Stimulated activated CD8-positive, alpha-beta memory T cell treated with anti-CD3 and anti-CD28 coated beads, Interleukin-7, amount 100 ng/mL, for 48 hours (primary cell): ENCODE measurements around the gene DGAT2L6.
"Not testable (repeated sequence)": the region's sequence is repeated elsewhere in the genome, so short reads cannot be mapped to it uniquely, and the experiment has no call there.

Experiments
- DNase-seq, 2 donors: peaks; one replicate each; pipeline ENCODE4 v3.0.0-alpha.2; 2020; ENCODE audit warnings: low read depth in 1 of 2; ENCODE audit errors: extremely low read depth in 1 of 2

DGAT2L6 gene

DNA sequence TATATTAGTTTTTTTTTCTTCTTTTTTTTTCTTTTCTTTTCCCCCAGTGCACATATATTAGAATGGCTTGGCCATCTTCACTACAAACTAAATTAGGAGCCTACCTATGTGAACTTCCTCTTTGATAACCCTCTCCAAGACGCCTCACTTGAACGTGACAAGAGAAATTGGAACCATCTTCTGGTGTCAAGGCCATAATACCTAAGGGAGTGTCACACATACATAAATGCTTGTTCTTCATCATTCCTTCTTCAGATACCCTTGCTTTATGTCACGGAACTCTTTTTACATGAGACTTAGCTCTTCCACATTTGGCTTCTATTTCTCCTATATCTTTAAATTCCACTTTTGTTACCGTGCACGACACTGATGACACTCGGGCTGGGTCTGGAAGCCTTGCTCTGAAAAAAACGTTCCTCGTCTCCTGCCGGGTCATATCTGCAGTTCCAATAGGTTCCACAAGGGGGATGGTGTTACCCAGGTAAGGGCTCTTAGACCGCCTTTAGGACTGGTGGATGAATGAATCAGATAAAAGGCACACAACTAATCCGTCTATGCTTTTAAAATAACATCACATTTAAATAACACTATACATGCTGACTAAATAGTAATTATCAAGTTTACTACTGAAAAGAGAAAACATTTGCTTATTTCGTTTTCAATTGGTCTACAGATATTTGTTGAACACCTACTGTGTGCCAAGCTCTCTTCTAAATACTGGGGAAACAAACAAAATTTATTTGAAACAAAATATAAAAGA, 19.9 kb downstream of the DGAT2L6 start:
- peak; percentile 17 to 38 for DNase-seq

DNA sequence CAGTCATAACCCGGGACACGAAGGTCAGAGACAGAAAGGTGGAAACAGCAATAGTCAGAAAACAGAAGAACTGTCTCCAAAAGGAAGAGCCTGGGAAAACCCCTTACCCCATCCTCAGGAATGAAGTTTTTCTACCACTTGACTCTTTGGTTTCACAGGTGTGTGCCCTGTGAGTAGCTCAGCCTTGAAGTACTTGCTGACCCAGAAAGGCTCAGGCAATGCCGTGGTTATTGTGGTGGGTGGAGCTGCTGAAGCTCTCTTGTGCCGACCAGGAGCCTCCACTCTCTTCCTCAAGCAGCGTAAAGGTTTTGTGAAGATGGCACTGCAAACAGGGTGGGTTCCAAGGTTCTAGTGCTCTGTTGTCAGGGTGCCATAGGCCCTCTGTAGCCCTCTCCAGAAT, 24.4 kb downstream of the DGAT2L6 start:
- no peak for DNase-seq

DNA sequence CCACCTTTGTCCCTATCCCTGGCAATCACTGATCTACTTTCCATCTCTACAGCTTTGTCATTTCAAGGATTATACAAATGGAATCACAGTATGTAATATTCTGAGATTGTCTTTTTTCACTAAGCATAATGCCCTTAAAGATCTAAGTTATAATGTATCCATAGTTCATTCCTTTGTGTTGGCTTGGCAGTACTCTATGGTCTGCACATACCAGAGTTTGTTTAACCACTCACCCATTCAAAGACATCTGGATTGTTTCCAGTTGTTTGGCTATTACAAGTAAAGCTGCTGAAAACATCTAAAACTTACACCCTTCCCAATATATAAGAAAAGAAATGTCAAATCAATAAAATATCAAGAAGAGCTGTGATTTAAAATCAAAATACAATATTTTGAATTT, 31.2 kb downstream of the DGAT2L6 start:
- DNase-seq, result no peak

DNA sequence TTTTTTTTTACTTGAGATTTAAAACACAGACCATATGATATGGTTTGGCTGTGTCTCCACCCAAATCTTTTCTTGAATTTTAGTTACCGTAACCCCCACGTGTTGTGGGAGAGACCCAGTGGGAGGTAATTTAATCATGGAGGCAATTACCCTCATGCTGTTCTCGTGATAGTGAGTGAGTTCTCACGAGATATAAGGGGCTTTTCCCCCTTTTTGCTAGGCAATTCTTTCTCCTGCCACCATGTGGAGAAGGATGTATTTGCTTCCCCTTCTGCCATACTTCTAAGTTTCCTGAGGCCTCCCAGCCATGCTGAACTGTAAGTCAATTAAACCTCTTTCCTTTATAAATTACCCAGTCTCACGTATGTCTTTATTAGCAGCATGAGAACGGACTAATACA, 32.3 kb downstream of the DGAT2L6 start:
- DNase-seq, result not testable (repeated sequence)

DNA sequence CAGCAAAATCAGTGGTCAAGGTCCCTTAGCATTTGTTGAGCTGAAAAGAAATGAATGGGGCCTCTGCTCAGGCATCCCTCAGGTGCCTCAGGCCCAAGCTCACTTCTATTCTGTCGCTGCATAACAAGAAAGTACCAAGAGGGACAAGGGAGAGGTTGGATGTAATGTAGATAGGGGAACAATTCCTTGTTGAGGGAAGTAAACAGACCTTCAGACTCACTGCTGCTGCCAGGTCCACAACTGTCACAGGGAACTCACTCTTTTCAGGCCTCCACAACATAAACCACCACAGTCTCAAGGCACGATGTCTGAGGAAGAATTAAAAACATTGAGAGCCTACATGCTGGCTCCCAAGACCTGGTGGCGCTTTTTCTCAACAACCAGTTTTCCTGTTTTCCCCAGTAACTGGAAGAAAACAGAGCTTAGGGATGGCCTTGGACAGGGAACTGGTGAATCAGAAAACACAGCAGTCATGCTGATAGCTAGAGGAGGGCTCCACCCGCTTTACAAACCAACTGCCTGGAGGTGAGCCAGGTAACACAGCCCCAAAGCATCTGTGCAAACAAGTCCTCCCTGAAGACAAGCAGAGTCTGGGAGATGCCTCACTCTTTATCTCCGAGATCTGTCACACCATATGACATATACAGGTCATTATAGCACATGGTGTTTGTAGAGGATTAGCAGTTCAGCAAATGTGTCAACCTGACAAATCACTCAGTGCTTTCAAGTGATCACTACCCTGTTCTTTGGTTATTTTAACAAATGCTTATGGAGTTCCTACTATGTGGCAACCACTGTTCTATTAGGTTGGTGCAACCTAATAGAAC, 42.9 kb downstream of the DGAT2L6 start:
- no peak for DNase-seq

DNA sequence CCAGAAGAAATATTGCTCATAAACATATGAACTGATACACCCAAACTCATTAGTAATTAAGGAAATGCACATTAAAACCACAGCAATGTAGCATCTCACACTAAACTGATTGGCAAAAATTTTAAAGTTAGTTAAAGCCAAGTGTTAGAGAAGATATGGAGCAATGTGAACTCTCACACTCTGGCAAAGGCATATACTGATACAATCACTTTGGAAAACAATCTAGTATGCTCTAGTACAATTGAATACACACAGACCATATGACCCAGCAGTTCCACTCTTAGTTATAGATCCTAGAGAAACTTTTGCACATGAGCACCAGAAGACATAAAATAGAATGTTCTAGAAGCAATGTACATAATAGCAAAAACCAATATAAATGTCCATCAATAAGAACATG, 48.8 kb downstream of the DGAT2L6 start:
- DNase-seq, result no peak

DNA sequence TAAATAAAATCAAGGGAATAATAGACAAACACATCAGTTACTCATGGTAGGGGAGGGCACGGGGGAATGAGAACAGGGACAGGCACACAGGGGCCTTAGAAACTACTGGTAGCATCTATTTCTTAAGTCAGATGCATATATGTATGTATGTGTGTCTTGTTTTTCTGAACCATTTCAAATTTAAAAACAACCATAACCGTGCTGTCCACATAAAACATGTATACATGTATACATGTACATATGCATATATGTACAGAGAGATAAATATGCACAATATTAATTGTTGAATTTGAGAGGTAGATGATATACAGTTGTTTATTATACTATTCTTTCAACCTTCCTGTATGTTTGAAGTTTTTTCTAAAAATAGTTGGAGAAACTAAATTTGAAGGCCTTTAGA, 49.4 kb downstream of the DGAT2L6 start:
- no peak for DNase-seq

DNA sequence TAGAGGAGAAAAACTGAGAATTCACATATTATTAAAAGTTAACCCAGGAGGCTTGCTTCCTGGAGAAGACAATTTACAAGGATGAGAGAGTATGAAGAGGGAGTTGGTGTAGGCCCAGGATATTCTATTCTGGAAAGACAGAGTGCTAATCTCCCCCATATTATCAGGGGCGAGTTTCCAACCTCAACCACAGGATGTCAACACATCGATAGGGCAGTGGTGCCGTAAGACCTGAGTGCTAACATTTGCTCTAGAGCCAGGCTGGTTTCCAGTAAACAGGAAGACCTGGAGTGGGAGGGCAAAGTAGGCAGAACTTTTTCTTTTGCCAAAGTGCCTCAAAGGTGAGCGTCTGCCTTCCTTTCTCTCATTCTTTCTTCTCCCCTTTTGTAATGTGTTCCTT, 54.4 kb downstream of the DGAT2L6 start:
- DNase-seq, result no peak

DNA sequence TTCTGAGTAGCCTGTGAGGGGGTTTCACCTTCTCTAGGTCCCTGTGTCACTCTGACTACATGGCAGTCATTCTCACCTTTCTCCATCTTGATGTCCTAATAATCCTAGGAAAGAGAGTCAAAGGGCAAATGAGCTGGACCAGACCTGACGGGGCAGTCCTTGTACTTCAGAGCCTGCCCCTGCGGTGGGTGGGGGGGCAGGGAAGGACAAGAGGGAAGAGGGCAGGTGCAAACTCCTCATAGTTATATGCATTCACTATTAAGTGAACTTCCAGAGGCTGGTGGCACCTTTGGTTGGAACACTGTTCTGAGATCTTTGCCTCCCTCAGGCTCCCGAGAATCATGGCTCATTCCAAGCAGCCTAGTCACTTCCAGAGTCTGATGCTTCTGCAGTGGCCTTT, 57.1 kb downstream of the DGAT2L6 start, which contains the start of gene AWAT1:
AWAT1 (plus strand) TSS at position 301 of the 400 bp plus-strand sequence; CDS start at position 342, 41 bp downstream.
- no peak for DNase-seq

DNA sequence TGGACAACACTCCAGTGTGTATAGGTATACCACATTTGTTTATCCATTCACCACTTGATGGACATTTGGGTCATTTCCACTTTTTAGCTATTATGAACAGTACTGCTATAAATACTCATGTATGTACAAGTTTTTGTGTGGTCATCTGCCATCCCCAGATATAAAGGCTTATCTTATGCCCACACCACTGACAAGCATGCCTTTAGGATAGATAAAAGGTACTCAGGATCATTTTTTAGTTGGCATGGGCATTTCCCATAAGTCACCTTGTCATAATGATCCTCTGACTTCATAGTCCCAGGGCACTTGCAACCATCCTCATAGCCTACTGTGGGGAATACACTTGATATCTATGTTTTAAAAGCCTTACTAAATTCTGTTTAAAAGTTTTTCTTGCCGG, 63.5 kb downstream of the DGAT2L6 start:
- DNase-seq, result no peak

DNA sequence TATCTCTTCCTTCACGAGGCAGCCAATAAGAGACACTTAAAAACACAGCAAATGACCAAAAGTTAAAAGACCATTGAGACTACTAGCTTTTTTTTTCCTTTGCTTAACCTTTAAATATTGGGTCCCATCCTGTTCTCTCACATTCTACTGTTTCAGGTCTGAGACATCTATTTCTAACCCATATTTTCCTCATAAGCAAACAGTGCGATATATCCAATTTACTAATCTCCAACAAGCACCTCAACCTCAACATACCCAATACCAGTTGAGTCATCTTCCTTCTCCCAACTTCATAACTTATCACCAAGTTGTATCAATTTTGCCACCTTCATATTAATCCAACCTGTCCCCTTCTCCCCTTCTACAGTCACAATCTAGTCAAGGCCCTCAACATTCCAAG, 64.2 kb downstream of the DGAT2L6 start:
- DNase-seq, result no peak

DNA sequence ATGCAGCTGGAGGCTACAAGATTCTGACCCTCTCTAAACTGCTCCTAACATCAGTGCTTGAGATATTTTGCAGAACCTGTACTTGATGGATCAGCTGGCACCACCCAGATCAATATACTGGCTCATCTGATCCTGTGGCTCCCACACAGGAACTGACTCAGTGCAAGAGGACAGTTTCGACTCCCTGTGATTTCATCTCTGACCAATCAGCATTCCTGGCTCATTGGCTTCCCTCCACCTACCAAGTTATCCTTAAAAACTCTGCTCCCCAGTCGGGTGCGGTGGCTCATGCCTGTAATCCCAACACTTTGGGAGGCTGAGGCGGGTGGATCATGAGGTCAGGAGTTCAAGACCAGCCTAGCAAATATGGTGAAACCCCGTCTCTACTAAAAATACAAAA, 66.3 kb downstream of the DGAT2L6 start:
- not testable (repeated sequence) for DNase-seq

DNA sequence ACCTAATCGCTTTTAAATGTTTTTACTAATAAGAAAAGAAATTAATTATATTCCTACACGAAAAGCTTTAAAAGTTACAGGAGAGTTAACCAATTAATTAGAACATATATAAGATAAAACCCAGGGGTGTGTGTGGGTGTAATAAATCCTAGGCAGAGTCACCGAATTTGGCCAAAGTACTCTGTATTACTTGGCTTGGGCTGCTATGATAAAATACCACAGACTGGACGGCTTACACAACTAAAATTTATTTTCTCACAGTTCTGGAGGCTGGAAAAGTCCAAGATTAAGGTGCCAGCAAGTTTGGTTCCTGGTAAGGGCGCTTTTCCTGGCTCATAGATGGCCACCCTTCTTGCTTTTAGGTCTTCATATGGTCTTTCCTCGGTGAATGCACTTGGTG, 67.6 kb downstream of the DGAT2L6 start:
- no peak for DNase-seq

DNA sequence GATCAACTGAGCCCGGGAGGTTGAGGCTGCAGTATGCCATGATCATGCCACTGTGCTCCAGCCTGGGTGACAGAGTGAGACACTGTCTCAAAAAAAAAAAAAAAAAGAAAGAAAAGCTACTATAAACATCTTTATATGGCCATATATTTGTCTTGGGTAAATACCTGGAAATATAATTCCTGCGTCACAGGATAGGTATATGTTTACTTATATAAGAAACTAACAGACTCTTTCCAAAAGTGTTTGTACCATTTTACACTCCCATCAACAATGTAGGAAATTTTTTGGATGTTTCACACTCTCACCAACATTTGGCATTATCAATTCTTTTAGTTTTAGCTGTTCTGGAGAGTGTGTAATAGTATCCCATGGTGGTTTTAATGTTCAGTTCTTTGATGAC, 70.0 kb downstream of the DGAT2L6 start:
- no peak for DNase-seq

DNA sequence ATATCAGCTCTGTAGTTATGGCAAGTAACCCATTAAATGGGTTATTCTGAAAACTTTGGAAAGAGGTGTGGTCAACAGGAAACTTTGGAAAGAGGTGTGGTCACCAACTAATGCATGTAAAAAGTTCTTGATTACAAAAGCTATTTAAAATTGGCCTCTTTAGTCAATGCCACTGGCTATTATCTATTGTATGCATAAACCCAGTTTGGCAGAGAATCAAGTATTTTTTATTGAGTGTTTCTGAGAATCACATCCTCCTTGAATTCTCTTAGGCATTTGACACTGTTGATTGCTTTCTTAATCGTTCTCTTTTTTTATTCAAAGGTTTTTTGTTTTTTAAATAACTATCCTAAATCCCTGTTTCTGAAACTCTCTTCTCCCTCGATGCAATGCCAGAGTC, 75.2 kb downstream of the DGAT2L6 start:
- no peak for DNase-seq

DNA sequence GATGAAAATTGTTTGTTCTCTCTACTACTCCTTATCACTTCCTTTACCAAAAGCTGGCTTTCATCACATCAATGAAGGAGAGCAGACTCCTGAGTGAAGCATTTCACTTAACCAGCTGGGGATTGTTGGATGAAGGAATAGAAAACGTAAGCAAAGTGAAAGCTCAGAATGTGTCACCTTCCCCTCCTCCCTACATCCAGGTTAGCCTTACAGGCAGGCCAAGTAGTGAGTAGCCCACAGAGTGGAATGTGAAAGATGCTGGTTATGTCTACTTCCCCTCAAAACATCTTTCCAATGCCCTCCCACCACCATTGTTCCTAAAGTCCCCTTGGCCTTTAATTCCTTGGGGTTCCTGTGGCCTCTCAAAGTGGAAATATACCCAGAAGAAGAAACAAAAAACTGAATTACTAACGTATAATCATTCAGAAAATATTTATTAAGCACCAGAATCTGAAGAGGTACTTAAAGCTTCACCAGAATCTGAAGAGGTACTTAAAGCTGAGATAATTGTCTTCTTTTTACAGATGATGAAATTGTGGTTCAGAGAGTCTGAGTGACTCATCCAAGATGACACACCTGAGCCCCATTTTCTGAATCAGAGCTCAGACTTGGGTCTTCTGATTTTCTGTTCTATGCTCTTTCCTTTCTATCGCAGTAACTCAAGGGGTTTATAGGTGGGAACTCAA, 76.2 kb downstream of the DGAT2L6 start:
- DNase-seq, result no peak

DNA sequence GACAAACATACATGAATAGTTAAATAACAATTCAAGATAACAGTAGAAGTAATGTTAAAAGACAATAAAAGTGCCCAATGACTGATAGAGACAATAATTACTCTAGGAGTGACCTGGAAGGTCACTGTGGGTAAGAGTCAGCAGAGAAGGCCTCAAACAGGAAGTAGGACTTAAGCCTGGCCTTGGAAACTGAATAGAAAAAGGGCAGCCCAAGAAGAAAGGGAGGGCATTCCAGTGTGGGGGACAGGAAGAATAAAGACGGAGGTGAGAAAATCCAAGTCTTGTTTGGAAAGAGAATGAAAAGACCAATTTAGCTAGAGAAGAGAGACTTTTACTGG, 76.7 kb downstream of the DGAT2L6 start:
- no peak for DNase-seq

DNA sequence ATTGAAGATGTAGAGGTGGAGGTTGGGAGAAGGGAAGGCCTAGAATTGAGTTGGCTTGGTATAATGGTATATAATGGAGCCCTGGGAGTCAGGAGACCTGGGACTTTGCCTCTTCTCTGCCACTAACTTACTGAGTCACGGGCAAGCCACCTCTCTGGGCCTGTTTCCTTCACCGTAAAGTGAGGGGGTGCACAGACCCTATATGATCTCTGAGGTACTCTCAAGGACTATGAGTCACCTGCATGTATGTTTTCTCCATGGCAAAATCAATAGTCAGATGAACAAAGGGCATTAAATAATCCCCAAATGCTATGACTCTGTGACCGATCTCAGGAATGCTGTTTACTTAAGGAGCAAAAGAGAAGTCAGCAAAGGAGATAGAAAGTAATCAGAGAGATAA, 77.6 kb downstream of the DGAT2L6 start:
- no peak for DNase-seq
